HG02938 (cell line): ENCODE results near the gene PUSL1.

Experiments
- ATAC-seq: cut with Tn5 transposase; IDR thresholded peaks from one replicate; pipeline ENCODE4 v1.9.1; 2021; ENCODE audit warnings: mild to moderate bottlenecking, moderate library complexity; ENCODE audit not compliant: unreplicated experiment

Gene PUSL1

DNA sequence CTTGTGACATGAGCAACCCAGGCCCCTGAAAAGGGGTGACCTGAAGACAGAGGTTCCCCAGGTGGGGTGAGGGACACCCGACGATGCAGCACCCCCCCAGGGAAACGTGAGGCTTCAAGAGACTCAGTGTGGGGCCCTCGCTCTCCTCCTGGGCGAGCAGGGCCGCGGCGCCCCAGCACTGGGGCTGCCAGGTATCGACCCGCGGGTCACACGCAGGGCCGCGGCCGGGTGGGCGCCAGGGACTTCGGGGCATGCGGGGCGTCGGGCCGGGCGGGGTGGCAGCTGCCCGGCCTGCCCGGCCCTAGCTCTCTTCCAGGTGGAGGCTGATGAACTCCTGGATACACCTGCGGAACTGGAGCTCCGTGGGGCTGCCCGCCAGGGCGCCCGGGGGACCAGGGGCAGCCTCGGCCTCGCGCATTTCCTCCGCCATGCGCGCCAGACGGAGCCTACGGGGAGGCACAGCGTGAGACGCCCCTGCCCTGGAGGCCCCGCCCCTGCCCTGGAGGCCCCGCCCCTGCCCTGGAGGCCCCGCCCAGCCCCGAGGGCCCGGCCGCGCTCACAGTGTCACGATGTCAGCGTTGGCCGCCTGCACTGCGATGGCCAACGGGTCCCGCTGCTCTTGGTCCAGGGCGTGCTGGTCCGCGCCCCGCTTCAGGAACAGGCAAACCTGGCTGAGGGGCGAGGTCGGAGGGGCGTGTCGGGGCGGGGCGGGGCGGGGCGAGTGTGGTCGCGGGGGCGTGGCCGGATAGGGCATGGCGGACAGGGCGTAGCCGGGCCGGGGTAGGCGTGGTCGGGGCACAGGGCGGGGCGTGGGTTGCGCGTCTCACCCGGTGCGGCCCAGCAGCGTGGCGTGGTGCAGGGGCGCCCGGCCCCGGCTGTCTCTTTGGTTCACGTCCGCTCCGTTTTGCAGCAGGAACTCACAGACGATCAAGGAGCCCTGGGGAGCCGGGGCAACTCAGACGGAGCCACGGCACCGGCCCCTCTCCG lies 14.8 kb upstream of the PUSL1 start:
- no peak for ATAC-seq

DNA sequence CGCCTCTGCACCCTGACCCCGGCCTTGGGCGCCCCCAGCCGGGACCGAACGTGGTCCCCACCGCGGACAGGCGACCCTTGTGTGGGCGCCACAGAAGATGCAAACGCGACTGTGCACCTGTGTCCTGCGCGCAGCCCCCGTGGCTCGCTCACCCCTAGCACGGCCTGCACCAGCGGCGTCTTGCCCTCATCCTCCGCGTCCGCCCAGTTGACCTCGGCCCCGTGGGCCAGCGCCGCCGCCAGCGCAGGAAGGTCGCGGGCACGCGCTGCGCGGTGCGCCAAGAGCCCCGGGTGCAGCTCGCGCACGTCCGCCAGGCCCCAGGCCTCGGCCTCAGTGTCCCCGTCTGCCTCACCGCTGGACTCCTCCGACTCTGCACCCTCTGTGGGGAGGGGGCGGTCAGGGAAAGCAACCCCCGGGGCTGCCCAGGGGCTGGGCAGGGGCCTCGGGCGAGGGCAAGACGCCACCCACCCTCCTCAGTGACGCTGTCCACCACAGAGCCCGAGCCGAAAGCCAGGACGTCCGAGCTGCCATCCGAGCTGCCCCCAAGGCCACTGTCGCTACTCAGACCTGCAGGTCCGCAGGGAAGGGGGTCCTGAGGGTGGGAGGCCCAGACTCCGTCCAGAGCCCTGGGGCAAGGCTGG lies 14.0 kb upstream of the PUSL1 start:
- no peak for ATAC-seq

DNA sequence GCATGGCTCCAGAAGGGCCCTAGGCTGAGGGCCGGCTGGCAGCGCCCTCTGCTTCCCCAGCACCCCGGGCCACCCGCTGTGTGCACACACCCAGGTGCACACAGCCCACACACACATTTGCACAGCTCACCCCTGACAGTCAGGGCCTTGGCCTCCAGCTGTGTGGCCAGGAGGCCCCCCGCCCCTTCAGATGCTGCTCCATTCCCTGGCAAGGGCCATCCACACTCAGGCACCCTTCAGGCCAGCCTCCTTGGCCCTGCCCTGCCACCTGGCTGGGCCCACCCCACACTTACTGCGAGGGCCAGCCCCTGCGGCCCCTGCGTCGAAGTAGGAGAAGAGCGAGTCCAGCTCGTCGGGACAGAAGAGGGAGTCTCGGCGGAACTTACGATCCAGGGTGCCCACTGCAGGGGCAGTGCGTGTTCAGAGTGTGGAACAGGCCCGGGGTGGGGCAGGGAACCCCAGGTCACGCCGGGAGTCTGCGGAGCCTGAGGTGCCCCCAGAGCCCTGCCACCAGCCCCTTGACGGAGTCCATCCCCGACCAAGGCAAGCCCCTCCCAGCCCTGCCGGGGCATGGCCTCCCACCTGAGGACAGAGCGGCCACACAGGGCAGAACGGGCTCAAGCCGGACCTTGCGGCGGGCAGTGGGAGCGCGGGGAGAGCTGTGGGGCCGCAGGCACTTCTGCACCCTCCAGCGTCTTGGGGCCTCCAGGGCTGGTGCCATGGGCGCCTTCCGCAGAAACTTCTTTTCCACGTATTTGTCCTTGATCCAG lies 13.1 kb upstream of the PUSL1 start:
- no peak for ATAC-seq

DNA sequence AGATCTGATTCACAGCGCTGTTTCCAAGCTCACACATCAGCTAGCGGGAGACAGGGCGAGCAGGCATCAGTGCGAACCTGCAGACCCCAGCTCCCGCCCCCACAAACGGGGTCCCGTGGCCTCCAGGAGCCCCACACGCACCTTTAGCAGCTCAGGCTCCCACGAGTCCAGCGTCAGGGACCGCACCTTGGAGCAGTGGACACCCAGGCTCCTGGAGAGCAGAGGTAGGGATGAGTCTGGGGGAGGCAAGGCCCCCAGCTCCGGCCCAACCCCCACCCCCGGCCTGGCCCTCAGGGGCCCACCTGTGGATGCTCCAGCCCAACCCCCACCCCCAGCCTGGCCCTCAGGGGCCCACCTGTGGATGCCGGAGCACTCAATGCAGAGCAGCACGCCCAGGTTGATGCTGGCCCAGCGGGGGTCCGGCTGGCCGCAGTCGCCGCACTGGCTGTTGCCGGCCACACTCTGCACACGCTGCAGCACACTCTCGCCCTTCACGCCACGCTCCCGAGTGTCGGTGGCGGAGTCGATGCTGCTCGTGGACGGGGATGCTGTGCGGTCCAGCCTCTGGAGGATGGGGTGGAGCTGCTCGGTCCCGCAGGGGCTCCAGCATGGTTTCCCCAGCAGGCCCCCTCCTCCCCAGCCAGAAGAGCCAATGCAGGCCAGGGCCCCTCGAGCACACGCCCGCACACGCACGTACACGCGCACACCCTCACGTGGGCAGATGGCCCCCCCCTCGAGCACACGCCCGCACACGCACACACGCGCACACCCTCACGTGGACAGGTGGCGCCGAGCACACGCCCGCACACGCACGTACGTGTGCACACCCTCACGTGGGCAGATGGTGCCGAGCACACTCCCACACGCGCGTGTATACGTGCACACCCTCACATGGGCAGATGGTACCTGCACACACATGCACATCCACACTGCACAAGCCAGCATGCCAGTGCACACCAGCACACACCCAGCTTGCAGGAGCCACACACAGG lies 12.0 kb upstream of the PUSL1 start:
- no peak for ATAC-seq

DNA sequence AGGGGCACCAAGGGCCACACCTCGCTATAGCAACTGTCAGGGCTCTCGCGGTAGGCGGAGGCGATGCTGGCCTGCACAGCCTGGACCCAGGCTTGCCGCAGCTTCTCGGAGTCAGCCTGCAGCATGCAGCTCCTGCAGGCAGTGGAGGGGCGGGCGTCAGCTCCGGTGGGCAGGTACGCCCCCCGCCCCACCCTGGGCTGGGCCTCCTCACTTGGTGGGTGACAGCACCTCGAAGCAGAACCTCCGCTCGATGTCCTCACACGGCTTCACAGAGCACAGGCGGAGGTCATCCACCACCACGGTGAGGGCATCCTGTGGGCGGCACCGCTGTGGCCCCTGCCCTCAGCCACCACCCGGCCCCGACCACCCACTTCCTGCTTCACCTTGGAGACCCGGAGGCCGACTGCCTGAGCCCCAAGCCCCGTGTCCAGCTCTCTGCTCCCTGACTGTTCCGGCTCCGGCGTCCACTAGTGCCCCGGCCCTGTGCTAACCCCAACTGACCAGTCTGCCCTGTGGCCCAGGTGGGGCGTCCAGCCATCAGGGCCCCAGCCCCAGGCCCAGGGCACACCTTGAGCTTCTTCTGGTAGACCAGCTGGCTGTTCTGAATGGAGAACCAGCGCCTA lies 10.5 kb upstream of the PUSL1 start:
- ATAC-seq = no peak

DNA sequence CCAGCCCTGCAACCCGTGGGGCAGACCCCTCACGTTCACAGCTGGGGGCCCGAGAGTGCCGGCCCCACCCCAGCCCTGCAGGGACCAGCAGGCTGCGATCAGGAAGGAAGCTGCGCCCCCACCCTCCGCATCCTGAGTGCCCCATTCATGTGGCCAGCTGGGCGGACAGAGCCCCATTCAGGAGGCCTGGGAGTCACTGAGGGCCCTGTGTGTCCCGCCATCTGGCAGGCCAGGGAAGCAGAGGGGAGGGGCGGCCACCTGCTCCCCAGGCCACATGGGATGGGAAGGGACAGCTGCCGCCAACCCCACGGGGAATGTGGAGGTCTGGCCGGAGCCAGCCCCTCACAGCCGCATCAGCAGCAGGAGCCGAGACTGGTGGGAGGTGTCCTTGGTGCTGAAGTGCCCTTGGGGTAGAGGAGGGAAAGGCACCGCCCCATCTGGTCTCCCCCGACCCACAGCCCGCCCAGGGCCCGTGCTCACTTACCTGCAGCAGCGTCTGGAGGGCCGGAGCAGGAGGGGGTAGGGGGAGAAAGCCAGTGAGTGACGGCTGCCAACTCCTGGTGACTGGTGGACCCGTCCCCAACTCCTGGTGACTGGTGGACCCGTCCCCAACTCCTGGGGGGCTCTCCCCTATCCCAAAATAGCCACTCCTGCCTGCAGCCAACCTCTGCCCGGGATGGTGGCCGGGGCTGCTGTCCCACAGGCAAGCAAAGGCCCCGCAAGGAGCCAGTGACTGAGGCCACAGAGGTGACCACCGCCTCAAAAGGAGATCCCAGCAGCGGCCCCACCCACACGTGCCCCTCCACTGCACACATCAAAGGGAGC lies 9.3 kb upstream of the PUSL1 start:
- no peak for ATAC-seq

DNA sequence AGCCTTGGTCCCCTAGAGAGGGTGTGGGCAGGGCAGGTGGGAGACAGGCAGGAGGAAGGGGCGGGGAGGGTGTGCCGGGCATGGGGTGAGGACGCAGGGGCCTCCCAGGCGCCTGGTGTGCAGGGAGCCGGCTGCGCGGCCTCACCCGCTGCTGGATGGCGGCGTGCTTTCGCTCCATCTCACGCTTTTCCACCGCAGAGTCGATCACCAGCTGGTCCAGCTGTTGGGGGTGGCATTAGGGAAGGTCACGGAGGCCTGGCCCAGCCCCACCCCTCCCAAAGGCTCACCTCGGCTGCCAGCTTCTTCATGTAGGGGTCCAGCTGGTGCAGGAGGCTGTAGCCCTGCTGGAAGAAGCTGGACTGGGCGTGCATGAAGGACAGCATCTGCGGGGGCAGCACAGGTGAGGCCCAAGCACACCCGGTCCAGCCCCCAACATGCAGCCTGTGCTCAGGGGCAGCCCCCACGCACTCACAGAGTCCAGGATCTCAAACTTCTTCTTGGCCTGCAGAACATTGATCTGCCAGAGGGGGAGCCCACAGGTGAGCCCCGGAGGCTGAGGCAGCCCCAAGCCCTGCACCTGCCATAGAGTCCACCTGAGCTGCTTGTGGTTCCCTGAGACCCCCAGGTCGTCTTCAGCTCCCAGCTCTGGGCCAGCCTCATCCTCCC lies 8.6 kb upstream of the PUSL1 start:
- no peak for ATAC-seq

DNA sequence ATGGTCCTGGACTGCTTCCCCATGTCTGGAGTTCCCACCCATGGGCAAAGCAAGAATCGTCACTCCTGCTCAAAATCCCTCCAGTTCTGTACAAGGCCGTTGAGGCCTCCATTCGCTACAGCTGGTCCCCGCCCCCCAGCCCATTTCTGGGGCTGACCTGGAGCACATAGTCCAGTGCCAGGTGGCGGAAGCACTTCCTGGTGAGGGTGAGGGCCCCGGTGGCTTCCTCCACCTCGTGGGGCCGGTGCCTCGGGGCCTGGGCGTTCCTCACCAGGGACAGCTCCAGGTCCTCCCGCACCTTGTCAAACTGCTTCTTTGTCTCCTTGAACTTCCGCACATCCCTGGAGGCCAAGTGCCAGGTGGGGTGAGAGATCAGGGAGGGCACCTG lies 8.1 kb upstream of the PUSL1 start:
- no peak for ATAC-seq

DNA sequence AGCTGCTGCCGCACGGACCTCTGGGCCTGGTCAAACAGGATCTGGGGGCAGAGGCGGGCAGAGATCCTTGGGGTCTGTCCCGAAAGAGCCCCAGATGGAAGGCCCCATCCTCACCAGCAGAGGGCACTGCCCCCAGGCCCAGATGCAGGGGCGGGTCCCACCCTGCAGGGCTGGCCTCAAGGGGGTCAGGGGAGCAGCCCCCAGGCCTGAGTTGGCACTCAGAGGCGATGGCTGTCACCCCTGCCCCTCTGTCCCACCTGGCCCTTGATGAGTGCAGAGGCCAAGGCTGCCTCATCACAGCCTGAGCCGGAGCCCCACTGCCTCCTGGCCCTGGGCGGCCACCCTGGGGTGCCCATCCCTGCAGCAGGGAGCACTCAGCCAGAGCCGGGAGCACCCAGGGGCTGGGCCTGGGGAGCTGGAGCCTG lies 6.4 kb upstream of the PUSL1 start:
- ATAC-seq = no peak

DNA sequence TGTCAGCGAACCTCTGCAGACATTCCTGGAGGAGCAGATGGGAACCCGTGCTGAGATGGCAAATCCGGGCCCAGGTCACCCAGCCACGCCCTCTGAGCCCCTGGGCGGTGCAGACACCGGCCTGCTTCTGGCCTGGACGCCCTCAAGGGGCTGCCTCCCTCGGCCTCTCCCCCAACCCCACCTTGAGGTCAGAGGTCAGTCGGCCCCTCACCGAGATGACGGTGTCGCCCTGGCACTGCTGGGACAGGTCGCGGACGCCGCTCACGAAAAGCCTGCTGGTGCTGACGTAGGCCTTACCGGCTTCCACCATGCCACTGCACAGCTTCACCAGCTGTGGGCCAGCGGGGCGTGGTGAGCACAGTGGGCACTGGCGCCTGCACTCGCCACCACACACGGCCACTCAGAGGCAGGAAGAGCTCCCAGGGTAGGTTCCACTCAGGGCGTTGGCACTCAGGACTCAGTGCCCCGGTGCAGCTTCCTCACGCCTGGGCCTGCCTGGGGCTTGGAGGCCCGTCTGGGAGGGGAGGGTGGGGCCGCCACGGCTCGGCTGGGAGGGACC lies 5.4 kb upstream of the PUSL1 start:
- no peak for ATAC-seq

DNA sequence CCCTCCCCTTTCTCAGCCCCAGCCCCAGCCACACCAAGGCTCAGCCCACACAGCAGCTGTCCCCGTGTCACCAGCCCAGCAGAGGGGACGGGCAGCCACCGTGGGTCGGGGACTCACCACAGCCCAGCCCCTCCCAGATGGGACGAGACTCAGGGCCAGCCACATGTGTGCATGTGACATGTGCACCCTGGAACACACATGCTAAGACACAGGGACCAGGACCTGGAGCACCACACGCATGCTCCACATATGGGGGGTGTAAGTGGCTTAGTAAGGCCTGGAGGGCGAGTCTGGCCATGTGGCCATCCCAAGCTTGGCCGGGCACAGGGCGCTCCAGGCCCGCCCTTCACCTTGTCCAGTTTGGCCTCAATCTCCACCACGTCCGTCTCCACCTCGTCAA lies 4.7 kb upstream of the PUSL1 start:
- no peak for ATAC-seq

DNA sequence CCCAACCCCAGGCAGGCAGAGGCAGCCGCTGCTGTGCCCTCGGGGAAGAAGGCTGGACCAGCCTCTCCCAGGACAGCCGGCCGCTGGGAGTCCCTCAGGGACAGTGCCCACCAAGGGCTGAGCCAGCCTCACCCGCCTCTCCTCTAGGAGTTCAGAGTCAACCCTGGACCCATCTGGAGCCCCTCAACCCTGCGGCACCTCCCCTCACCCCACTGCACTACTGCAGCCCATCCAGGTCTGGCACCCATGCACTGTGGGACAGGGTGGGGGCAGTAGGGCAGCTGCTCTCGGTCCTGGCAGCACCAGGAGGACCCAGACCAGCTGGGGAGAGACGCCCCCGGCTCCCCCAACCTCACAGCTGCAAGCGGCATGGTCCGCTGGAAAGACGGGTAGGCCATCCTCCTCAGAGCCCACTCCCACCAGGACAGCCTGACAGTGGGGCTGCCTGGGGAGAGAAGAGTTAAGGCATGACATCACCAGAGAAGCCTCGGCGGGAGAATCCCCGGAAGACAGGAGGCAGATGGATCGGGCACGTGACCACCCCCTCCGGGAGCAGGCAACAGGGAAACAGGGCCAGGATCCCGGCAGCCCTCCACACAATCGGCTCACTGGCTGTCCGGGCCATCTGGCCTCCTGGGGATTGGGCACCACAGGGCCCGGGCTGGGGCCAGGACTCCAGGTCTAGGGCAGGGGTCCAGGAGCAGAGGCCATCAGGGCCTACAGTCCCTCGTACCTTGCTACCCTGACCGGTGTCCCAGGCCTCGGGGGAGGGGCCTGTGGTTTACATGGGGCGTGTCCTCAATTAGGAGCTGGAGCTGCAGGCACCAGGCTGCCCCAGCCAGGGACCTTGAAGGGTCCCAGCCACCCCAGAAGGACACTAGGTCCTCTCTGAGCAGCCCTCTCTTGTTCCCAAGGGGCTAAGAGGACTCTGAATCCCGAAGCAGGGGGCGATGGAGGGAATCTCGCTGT lies 3.8 kb upstream of the PUSL1 start:
- no peak for ATAC-seq

DNA sequence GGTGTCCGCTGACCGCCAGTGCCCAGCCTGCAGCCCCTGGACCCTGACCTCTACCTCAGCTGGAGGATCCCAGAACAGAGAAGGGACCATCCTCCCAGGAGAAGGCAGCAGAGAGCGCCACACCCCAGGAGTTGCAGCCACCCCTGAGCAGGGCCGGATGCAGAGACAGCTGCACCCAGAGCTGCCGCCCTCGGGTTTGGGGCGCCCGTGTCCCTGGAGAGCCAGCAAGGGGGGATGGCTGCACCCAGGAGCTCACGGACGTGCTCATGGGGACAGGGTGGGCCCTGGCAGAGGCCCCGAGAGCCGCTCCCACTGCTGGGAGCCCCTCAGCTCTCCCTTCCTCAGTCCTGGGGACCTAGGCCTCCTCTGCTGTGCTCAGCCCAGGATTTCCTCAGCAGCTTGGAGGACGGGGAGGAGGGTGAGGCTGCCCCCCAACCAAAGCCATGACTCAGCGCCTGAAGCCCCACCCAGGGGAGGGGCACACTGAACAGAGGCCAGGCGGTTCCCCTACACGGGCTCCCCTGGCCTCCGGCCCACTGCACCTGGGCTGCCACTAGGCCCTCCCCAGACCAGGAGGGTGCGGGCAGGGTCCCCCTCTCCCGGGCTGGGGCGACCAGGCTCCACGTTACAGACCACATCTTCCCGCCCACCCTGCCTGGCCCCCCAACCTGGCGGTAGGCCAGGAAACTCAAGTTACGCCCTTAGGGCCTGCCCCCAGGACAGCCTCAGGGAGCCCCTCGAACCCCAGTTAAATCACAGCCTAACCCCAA lies 2.9 kb upstream of the PUSL1 start:
- ATAC-seq = no peak

DNA sequence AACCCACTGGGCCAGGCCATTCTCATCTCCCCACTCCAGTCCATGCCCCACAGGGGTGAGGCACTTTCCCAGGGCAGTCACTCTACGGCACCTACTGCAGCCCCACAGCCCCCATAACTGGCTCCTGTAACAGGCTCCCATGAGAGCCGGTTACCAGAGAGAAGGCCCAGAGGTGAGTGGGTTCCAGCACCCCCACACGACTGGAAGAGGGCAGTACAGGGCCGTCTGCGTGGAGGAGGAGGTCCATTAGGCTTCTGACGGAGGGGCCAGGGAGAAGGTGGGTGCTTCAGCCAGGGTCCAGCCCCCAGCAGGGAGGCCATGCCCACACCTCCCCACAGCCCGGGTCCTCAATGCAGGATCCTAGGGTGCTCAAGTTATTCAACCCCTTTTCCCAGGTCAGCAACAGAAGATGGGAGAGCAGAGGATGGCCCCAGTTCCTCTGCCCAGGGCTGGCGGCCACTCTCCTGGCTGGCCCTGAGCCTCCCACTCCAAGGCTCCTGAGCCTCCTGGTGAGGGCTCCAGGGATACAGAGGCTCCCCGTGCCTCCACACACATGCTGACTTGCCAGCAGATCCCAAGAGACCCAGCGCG lies 2.2 kb upstream of the PUSL1 start:
- no peak for ATAC-seq

DNA sequence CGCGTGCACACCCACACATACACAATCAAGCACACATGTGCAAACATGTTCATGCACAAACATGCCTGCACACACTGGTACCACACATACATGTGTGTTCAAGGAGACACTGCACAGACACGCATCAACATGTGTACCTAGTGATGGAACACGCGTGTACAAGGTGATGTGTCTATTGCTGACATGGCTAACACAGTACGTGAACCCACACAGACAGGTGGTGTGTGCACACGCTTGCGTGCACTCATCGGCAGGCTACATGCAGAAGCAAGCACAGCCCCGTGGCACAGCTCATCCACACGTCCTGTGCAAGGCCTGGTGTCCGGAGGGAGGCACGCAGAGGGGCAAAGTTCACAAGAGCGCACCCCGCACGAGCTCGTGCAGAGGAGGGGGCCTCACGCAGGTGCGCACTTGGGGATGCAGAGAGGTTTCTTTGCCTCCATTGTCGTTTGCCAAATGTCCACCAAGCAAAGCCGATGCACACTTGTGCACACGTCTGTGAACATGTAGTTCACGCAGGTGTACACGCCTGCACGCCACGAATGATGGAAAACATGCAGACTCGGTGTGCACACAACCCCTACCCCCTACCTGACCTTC lies 1.6 kb upstream of the PUSL1 start:
- no peak for ATAC-seq
